ENCODE data around the gene ADRA2C.

ADRA2C gene

GRCh38 chr4:3721186-3721585, 45.0 kb upstream of the ADRA2C start:
- no peak for DNase-seq (ENCODE audit: low read depth)
- no peak overlapping the region for H3K4me3 ChIP-seq (ENCODE audit: low read length)
- no peak for TF ChIP-seq CTCF (conservative IDR thresholded peaks at IDR 0.05; ENCODE audit: low read depth, low read length)

- DNase-seq (ENCODE audit: low read depth): no peak
- TF ChIP-seq CTCF (conservative IDR thresholded peaks at IDR 0.05; ENCODE audit: low read depth, low read length): no peak
- no peak overlapping the region for H3K4me3 ChIP-seq (ENCODE audit: low read length)
Measured at GRCh38 chr4:3721627-3722026, 44.6 kb upstream of the ADRA2C start.

- no peak for DNase-seq (ENCODE audit: low read depth)
- TF ChIP-seq CTCF (conservative IDR thresholded peaks at IDR 0.05; ENCODE audit: low read depth, low read length): no peak
- H3K4me3 ChIP-seq (ENCODE audit: low read length): no peak overlapping the region
Measured at GRCh38 chr4:3722446-3723231, 43.5 kb upstream of the ADRA2C start.

- H3K4me3 ChIP-seq (ENCODE audit: low read length): no peak overlapping the region
- no peak for DNase-seq (ENCODE audit: low read depth)
- no peak for TF ChIP-seq CTCF (conservative IDR thresholded peaks at IDR 0.05; ENCODE audit: low read depth, low read length)
Measured at GRCh38 chr4:3723232-3723642, 42.9 kb upstream of the ADRA2C start.

- no peak for TF ChIP-seq CTCF (conservative IDR thresholded peaks at IDR 0.05; ENCODE audit: low read depth, low read length)
- H3K4me3 ChIP-seq (ENCODE audit: low read length): no peak overlapping the region
- no peak for DNase-seq (ENCODE audit: low read depth)
Measured at GRCh38 chr4:3724319-3725231, 41.6 kb upstream of the ADRA2C start.

- no peak for TF ChIP-seq CTCF (conservative IDR thresholded peaks at IDR 0.05; ENCODE audit: low read depth, low read length)
- no peak for DNase-seq (ENCODE audit: low read depth)
- no peak overlapping the region for H3K4me3 ChIP-seq (ENCODE audit: low read length)
Measured at GRCh38 chr4:3725936-3726870, 40.0 kb upstream of the ADRA2C start.

All from retinal pigment epithelial cell (primary cell).